NCI-H2227 (cell line): ENCODE data around the gene PDZD7.

Experiments used
- DNase-seq: peaks from one replicate; lab custom pipeline; 2025; ENCODE audit not compliant: unreplicated experiment; lab: John Stamatoyannopoulos, UW

The PDZD7 gene

DNA sequence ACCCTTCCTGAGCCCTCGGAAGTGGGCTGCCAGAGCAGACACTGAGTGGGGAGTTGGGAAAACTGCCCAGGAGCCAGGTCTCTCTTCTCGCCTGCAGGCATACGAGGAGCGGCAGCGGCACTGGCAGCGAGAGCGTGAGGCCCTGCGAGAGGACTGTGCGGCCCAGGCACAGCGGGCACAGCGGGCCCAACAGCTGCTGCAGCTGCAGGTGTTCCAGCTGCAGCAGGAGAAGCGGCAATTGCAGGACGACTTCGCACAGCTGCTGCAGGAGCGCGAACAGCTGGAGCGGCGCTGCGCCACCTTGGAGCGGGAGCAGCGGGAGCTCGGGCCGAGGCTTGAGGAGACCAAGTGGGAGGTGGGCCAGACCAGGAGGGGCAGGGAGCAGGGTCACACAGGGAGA lies 25.6 kb downstream of the PDZD7 start:
- DNase-seq, result no peak

DNA sequence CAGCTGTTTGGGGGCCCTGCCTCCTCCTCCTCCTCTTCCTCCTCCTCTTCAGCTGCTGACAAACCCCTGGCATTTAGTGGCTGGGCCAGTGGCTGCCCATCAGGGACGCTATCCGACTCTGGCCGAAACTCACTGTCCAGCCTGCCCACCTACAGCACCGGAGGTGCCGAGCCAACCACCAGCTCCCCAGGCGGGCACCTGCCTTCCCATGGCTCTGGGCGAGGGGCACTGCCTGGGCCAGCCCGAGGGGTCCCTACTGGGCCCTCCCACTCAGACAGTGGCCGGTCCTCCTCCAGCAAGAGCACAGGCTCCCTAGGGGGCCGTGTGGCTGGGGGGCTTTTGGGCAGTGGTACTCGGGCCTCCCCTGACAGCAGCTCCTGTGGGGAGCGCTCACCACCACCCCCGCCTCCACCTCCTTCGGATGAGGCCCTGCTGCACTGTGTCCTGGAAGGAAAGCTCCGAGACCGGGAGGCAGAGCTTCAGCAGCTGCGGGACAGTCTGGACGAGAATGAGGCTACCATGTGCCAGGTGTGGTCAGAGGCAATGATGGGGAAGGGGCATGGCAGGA lies 27.2 kb downstream of the PDZD7 start:
- no peak for DNase-seq

DNA sequence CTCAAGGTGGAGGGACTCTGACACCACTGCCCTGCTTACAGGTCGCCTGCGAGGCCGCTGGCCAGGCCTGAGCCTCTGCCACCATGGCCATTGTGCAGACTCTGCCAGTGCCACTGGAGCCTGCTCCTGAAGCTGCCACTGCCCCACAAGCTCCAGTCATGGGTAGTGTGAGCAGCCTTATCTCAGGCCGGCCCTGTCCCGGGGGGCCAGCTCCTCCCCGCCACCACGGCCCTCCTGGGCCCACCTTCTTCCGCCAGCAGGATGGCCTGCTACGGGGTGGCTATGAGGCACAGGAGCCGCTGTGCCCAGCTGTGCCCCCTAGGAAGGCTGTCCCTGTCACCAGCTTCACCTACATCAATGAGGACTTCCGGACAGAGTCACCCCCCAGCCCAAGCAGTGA lies 28.5 kb downstream of the PDZD7 start:
- DNase-seq, result no peak

- DNase-seq, result peak; percentile 32
Measured at GRCh38 chr10:101001659-101002035, 29.3 kb downstream of the PDZD7 start.

DNA sequence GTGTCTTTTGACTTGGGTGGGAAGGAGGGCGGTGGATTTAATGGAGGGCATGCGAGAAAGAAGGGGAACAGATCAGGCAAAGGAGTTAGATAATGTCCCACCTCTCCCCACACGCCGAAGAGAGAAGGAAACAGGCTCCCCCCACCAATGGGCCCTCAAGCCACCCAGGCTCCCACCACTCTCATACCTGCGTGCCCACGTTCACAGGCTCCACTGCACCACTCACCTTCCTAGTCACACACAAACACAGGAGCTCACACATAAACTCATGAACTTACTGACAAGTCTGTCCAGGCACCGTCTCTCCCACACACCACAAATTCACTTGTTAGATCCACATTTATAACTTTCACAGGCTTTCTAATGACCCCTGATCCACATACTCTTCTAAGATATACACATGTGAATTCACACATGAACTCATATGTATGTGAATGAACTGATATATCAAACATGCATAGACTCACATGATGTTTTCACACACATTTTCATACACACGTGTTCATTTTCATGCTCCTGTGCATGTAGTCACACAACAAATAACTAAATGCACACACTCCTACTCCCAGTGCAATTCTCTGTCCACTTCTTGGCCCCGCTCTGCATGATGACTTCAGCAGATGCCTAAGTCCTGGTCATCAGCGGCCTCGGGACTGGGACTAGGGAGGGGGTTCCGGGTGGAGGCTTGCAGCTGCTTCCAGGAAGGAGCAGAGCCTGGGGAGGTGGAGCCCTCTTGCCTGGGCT lies 29.8 kb downstream of the PDZD7 start:
- DNase-seq, result peak; percentile 32

DNA sequence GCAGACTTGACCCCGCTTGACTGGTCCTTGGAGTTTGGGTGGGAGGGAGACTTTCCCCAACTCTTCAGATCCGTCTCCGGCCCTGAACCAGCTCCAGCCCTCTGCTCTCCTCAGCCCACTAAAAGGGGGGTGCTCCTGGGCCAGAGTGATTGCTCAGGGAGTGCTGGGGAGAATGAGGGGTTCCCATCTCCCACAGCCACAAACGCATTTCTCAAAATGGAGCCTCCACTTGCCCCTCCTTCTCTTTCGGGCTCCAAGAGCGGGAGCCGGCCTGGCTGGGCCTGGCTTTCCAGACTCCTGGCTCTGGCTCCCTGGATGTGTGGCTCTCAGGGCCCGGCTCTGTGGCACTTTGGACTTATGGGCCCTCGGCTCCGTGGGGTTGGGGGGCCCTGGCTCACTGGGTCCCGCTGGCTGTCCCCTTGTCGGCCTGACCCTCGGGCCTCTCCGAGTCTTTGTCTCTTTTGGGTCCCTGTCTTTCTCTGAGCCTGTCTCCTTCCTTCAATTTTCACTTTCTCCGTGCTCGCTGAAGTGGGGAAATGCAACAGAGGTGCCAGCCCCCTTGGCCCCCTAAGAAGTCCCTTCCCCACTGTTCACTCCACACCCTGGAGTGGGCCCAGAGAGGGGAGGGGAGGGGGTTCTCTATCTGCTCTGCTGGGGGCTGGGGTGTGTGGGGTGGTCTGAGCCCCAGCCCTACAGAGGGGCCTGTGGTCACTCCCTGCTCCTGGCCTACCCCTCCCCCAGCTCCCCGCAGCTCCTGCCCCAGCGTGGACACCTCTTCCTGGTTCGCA lies 30.6 kb downstream of the PDZD7 start:
- peak; percentile 29 for DNase-seq

GRCh38 chr10:100999742-101000126 lies 31.2 kb downstream of the PDZD7 start, which contains the start of gene LZTS2:
TSS of gene LZTS2 (plus strand) at chr10:100999808. CDS start at chr10:101002539, 2,731 bp downstream.
- DNase-seq, result no peak

DNA sequence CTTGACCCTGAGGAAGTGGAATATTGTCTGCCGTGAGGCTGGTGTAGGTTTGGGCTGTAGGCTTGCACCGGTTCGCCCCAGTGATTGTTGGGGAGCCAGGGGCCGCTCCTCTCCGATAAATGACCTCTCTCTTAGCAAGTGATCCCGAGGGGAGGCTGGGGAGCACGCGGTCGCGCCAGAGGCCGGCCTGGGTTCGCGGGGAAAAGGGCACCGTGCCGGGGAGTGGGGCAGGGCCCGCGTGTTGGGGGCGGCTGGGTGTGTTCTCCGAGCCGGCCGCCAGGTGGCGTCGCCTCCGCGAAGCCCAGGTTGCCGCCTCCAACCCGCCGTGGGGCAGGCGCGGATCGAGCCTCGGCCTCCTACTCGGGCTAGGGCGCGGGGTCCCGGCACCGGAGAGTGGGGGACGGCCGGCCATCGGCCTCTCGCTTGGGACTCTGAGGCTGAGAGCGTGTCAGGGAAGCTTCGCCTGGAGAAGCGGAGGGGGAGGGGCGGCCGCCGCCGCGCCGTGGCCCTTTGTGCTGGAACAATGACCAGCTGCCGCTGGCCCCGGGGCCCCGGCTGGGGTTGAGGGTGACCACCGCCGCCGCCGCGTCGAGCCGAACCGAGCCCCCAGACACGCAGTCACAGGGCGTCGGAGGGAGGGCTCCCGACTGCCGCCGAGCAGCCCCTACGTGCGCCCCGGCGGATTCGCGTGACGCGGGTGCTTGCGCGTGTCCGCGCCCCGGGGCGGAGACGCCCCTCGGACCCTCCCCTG lies 31.8 kb downstream of the PDZD7 start:
- DNase-seq, result peak; percentile 83

DNA sequence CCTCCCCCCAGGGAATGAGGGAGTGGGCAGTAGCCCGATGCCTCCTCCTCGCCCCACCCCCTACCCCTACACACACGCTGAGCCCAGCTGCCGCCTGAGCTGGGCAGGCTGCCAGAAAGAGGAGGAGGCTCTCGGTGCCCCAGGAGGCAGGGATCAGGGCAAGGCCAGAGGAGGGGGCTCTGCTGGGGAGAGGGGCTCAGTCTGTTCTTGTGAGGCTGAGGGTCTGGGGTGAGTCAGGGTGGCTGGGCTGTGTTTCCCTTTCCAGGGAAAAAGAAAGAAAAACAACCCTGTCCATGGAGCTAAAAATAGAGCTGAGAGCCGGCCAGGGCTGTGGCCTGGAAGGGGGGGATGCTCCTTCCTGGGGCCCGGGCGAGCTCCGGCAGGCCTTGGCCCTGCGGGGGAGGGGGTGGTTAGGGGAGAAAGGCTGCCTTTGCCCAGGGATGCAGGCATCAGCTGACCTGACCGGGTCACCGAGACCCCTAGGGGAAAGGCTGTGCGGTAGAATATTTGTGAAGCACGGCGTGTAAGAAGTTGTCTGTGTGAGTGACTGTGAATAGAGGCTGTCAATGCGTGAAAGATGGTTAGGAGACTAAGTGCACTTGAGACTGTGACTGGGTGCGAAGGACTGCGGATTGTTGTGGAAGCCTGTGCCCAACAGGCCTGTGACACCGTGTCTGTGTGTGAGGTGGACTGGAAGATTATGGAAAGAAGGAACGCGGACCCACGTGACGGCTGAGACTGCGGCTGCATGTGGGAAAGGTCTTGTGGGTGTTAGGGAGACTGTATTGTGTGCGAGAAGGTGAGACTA lies 32.5 kb downstream of the PDZD7 start:
- peak; percentile 82 for DNase-seq

- DNase-seq, result peak; percentile 77
Measured at GRCh38 chr10:100997360-100998182, 33.4 kb downstream of the PDZD7 start.

GRCh38 chr10:100996678-100997359 lies 34.1 kb downstream of the PDZD7 start:
- DNase-seq, result peak; percentile 39

DNA sequence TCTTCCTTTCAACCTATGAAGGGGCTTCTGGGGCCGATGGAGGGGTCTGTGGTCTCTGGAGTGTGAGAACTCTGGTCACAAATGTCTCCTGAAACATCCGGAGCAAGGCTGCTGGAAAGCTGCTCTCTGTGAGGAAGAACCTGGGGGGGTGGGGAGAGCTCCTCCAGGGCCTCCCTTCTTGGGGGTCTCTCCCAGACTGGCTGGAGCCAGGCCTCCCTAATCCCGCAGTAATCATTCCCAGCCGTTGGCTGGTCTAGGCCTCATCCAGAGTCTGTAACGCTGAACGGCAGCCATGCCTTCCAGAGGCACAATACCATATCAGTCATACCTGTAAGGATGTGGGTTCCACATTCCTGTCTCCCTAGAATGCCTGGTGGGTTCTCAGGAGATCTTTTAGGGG lies 35.7 kb downstream of the PDZD7 start:
- DNase-seq, result no peak

DNA sequence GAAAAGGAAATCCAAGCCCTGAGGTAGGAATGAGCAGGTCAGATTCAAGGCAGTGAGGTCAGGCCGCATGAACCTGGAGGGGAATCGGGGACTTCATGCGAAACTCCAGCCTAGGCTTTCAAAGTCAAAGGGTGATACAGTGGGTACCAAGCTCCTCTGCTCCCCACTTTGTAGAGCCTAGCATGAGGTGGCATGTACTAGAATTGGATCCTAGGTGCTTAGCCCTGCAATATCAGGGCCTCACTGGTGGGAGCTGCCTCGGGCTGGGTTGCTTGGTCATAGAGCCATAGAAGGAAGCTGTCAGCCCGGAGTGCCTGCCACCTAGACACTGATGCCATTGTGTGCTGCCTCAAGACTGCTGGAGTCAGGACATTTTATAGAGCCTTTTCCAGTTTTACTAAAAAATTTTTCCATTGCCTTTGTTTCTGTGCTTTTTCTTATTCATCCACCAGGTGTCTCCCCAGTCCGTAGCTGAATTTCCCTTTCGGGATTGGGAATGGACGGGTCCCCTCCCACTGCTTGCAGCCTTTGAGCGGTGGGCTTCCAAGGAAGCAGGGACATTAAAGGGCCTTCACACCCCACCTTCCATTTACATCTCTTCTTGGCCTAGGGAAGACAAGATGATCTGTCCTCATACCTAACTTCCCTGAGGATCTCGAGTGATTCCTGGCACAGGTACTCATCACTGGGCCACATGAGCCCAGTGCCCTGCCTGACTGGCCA lies 36.8 kb downstream of the PDZD7 start:
- DNase-seq, result peak; percentile 48

GRCh38 chr10:100989088-100989487 lies 41.8 kb downstream of the PDZD7 start:
- DNase-seq, result no peak

- DNase-seq, result no peak
Measured at GRCh38 chr10:100988166-100988565, 42.8 kb downstream of the PDZD7 start.

- DNase-seq, result no peak
Measured at GRCh38 chr10:100987685-100988049, 43.3 kb downstream of the PDZD7 start.

DNA sequence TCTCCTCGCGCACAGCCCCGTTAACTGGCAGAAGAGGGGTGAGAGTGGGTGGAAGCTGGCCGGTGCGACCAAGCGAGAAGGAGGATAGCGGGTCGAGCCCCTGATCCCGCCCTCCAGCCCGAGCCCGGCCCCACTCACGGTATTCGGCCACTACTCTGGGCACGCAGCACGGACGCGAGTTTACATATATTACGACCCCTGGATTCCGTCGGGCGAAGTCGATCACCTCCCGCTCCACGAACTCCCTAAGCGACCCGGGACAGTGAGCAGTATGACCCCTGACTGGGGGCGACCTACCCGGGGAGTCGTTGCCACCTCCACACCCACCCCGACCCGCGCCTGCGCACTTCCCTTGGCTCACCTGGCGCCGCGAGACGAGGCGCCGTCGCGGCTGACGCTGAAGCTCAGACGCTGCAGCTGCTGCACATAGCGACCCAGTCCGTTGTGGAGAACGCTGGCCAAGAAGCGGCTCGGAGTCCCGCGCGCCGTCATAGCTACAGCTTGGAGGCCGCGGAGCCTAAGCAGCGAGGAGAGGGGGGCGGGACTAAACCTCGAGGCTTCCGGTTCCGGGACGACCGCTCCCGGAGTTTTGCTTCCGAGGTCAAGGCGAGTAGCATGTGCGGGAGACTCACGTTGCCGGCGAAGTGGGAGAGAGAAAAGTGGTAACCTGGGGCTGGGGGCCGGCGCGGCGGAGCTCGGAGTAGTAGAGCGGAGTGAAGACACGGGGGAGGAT lies 43.8 kb downstream of the PDZD7 start, which contains the start of the genes MRPL43 and TWNK:
Gene MRPL43 (minus strand): TSS at position 546 of the 733 bp plus-strand sequence. CDS start 54 bp downstream, at position 492.
Gene TWNK (plus strand): TSS at position 592 of the 733 bp plus-strand sequence. CDS start 668 bp downstream, outside the sequence.
- peak; percentile 84 for DNase-seq

GRCh38 chr10:100986623-100986951 lies 44.3 kb downstream of the PDZD7 start:
- no peak for DNase-seq
